GM10248 (cell line): ENCODE results near the gene MYH14.

Source experiments
- CTCF ChIA-PET: fragments of 300-600 bp; sonication (Branson Sonifier 250); formaldehyde crosslinking; extraction: SDS; loops from one replicate; lab custom pipeline; 2021; ENCODE audit warnings: antibody characterized with exemption; lab: Yijun Ruan, JAX
- POLR2A ChIA-PET: fragments of 350-650 bp; sonication (Branson Sonifier 250); formaldehyde crosslinking; extraction: SDS; loops from one replicate; lab custom pipeline; 2020; ENCODE audit warnings: antibody characterized with exemption; lab: Yijun Ruan, JAX
- DNase-seq: peaks from one replicate; pipeline ENCODE4 v3.0.0; 2012; ENCODE audit errors: extremely low spot score
- TF ChIP-seq, protein P1 (sequence below): IDR thresholded peaks from 2 replicates; pipeline ENCODE4 v1.5.1; 2012; ENCODE audit warnings: mild to moderate bottlenecking, low read depth; ENCODE audit errors: extremely low read depth, missing control alignments, control extremely low read depth

The MYH14 gene

DNA sequence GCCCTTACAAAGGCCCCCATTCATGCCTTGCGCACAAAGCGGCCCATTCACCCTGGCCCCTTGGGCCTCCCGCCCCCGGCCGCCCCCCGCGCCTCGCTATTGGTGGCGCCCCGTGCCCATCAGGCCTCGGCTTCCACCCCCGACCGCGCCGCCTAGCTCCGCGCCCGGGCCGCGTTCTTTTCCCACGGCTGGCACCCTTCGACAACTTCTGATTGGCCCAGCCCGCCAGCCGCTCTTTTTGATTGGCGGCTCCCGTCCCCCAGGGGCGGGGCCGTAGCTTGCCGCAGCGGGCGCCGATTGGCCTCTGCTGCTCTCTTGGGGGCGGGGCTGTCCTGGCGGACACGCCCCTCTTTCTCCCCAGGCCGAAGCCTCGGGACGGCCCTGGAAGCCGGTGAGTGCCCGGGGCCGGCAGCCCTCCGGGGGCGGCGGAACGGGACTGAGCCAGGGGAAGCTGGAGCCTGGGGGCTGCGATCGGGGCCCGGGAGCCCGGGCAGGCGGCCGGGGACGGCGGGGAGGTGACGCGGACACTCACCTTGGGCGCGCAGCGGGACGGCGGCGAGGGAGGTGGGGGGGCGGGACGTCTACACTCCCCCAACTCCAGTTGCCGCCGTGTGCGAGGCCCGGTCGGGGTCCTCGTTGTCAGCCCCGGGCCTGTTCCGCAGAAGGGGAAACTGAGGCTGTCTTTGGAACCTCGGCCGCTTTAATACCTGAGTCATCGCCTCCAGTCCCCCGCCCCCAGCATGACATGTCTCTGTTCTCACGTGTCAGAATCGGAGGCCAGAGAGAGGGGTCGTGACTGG is at the start of gene MYH14:
Gene MYH14, plus strand, starts transcription at position 342 of the 800 bp plus-strand sequence. CDS start 6,744 bp downstream, outside the sequence.
- DNase-seq, result no peak
- POLR2A ChIA-PET, result no interaction called here
- TF ChIP-seq, protein P1, sequence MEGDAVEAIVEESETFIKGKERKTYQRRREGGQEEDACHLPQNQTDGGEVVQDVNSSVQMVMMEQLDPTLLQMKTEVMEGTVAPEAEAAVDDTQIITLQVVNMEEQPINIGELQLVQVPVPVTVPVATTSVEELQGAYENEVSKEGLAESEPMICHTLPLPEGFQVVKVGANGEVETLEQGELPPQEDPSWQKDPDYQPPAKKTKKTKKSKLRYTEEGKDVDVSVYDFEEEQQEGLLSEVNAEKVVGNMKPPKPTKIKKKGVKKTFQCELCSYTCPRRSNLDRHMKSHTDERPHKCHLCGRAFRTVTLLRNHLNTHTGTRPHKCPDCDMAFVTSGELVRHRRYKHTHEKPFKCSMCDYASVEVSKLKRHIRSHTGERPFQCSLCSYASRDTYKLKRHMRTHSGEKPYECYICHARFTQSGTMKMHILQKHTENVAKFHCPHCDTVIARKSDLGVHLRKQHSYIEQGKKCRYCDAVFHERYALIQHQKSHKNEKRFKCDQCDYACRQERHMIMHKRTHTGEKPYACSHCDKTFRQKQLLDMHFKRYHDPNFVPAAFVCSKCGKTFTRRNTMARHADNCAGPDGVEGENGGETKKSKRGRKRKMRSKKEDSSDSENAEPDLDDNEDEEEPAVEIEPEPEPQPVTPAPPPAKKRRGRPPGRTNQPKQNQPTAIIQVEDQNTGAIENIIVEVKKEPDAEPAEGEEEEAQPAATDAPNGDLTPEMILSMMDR, result no peak
- CTCF ChIA-PET, result no interaction called here

GRCh38 chr19:50154529-50154928 is 48.9 kb upstream of the MYH14 start:
- TF ChIP-seq, protein P1, result no peak
- DNase-seq, result no peak
- ChIA-PET CTCF (no interaction called here), POLR2A (no interaction called here)

GRCh38 chr19:50155520-50156109 is 47.8 kb upstream of the MYH14 start:
- ChIA-PET CTCF (interaction anchor here (1.1 kb wide), 1 partner anchor 20 kb away, joined by 3 read pairs; no protein-coding TSS in a partner anchor), POLR2A (no interaction called here)
- TF ChIP-seq, protein P1, result no peak
- DNase-seq, result no peak

GRCh38 chr19:50158577-50158976 is 44.8 kb upstream of the MYH14 start:
- POLR2A ChIA-PET, result no interaction called here
- no peak for DNase-seq
- CTCF ChIA-PET, result no interaction called here
- TF ChIP-seq, protein P1, result no peak

DNA sequence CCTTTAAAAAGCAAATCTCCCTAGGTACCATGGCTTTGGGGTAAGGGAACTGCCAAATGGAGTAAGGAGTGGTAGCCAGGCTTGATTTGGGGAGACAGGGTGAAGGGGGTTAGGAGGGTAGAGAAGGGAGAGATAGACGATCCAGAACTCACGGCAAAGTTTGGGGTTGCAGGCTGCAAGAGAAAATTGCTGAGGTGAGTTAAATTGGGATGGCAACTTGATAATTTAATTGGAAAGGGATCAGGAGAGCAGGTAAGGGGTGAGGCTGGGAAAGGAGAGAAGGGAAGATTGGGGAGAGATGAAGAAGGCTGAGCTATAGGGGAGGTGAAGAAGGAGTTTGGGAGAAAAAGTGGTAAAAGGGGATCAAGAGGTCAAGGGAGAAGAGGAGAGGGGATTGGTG is 44.3 kb upstream of the MYH14 start:
- CTCF ChIA-PET, result no interaction called here

GRCh38 chr19:50162988-50163387 is 40.4 kb upstream of the MYH14 start, which contains the start of gene IZUMO2:
IZUMO2 (minus strand) TSS chr19:50163281; CDS start chr19:50163194, 87 bp downstream.
- CTCF ChIA-PET, result no interaction called here
- DNase-seq, result no peak
- TF ChIP-seq, protein P1, result no peak
- POLR2A ChIA-PET, result no interaction called here

More for the DNA sequence above, 44.3 kb upstream of the MYH14 start:
- TF ChIP-seq, protein P1, result no peak
- POLR2A ChIA-PET, result no interaction called here
- DNase-seq, result no peak
